Fibroblast of villous mesenchyme (primary cell): ENCODE data around the gene CDKN2B. TPM values are rescaled to one million over a fixed set of nuclear protein-coding genes. Genes with fewer than 3 reads are reported as not detected.

ENCODE experiments used
- DNase-seq: peaks from one replicate; pipeline ENCODE4 v3.0.0-alpha.2; 2010; ENCODE audit warnings: low read depth
- H3K4me3 ChIP-seq: 2 replicates; pipeline ENCODE4 v1.5.1; 2011; ENCODE audit warnings: low read depth, mild to moderate bottlenecking, low read length
- total RNA-seq: library from RNA; depleted of rRNA; stranded (reverse); fragments of >200 nt; gene quantifications from 2 replicates; pipeline ENCODE4 v1.2.3, GENCODE V29; 2012
- TF ChIP-seq, protein P1 (sequence below): IDR thresholded peaks from 2 replicates; pipeline ENCODE4 v1.5.1; 2012; ENCODE audit warnings: low read depth, mild to moderate bottlenecking, low read length; ENCODE audit not compliant: insufficient read depth

The CDKN2B gene
- total RNA-seq, 1 donor = 43.2 TPM

DNA sequence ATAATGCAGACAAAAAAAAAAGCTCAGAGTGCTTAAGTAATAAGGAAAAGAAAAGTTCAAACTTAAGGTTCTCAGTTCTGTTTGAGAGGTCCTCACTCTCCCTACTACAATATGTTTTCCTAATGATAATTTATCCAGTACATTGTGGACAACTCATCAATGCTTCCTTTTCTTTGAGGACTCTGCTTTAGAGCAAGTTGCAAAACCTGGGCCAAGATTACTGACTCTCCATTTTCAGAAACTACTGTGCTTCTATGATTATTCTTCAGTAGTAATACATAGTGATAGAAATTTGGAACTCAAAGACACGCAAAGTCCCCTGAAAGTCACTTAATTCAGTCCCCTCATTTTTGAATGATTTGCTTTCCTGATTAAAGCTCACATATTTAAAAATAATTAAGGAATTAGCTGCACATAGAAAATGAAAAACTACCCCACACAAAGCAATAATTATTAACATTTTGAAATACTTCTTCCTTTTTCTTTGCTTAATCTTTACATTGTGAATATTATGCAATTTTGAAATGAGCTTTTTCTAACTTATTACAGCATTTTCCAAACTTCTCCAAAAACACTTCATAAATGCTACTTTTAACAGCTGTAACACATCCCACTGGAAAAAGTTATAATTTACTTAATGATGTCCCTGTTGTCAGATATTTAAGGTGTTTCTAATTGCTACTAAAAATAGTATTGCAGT is 26.1 kb downstream of the CDKN2B start:
- no peak for DNase-seq
- no peak overlapping the region for H3K4me3 ChIP-seq
- TF ChIP-seq, protein P1, sequence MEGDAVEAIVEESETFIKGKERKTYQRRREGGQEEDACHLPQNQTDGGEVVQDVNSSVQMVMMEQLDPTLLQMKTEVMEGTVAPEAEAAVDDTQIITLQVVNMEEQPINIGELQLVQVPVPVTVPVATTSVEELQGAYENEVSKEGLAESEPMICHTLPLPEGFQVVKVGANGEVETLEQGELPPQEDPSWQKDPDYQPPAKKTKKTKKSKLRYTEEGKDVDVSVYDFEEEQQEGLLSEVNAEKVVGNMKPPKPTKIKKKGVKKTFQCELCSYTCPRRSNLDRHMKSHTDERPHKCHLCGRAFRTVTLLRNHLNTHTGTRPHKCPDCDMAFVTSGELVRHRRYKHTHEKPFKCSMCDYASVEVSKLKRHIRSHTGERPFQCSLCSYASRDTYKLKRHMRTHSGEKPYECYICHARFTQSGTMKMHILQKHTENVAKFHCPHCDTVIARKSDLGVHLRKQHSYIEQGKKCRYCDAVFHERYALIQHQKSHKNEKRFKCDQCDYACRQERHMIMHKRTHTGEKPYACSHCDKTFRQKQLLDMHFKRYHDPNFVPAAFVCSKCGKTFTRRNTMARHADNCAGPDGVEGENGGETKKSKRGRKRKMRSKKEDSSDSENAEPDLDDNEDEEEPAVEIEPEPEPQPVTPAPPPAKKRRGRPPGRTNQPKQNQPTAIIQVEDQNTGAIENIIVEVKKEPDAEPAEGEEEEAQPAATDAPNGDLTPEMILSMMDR = no peak

DNA sequence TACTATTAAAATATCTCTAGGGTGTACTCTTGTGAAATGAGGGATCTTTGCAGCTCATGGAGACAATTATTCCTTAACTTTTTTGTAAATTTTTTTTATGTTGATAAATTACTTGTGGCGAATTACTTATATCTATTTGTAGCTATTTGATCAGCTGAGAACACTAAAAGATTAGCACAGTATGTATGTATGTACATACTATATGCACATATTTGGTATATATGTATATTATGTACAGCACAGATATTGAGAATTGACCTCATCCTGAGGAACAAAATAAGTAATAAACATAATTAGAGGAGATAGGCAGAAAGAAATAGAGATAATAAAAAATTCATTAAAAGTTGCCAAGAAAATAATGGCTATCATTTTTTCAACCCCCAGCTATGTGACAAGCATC is 26.7 kb downstream of the CDKN2B start:
- TF ChIP-seq, protein P1 = no peak
- H3K4me3 ChIP-seq = no peak overlapping the region
- DNase-seq = no peak

DNA sequence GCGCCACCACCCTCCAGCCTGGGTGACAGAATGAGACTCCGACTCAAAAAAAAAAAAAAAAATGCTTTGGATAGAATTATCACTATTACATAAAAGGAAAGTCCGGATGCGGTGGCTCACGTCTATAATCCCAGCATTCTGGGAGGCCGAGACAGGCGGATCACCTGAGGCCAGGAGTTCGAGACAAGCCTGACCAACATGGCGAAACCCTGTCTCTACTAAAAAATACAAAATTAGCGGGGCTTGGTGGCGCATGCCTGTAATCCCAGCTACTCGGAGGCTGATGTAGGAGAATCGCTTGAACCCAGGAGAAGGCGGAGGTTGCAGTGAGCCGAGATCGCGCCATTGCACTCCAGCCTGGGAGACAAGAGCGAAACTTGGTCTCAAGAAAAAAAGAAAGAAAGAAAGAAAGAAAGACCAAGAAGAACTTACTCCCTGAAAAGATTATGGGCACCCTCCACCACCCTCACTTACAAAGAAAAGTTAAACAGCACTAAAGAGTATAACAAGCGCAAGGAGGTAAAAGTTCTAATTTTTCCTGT is 32.7 kb downstream of the CDKN2B start:
- TF ChIP-seq, protein P1 = no peak
- H3K4me3 ChIP-seq = no peak overlapping the region
- no peak for DNase-seq

DNA sequence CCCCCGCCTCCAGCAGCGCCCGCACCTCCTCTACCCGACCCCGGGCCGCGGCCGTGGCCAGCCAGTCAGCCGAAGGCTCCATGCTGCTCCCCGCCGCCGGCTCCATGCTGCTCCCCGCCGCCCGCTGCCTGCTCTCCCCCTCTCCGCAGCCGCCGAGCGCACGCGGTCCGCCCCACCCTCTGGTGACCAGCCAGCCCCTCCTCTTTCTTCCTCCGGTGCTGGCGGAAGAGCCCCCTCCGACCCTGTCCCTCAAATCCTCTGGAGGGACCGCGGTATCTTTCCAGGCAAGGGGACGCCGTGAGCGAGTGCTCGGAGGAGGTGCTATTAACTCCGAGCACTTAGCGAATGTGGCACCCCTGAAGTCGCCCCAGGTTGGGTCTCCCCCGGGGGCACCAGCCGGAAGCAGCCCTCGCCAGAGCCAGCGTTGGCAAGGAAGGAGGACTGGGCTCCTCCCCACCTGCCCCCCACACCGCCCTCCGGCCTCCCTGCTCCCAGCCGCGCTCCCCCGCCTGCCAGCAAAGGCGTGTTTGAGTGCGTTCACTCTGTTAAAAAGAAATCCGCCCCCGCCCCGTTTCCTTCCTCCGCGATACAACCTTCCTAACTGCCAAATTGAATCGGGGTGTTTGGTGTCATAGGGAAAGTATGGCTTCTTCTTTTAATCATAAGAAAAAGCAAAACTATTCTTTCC is 34.2 kb downstream of the CDKN2B start:
- DNase-seq = peak; percentile 59
- TF ChIP-seq, protein P1 = no peak
- peak overlapping the region; percentile 70 for H3K4me3 ChIP-seq

DNA sequence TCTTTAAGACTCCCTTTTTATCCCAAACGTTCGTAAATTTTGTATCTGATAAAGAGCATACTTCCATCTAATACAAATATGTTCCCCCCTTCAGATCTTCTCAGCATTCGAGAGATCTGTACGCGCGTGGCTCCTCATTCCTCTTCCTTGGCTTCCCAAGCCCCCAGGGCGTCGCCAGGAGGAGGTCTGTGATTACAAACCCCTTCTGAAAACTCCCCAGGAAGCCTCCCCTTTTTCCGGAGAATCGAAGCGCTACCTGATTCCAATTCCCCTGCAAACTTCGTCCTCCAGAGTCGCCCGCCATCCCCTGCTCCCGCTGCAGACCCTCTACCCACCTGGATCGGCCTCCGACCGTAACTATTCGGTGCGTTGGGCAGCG is 34.8 kb downstream of the CDKN2B start:
- TF ChIP-seq, protein P1 = no peak
- H3K4me3 ChIP-seq = peak overlapping the region; percentile 70
- DNase-seq = no peak

DNA sequence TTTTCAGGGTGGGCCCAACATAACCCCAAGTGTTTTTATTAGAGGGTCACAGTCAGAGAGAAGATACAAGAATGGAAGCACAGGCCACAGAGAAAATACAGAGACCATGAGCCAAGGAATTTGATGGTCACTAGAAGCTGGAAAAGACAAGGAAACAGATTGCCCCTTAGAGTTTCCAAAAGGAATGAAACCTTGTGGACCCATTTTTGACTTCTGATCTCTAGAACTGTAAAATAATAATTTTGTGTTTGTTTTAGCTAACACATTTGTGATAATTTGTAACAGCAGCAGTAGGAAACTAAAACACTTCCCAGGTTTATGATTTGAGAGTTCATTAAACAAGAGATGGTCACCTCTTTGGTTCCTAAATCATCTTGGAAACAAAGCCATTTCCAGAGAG is 36.7 kb downstream of the CDKN2B start:
- no peak overlapping the region for H3K4me3 ChIP-seq
- no peak for DNase-seq
- TF ChIP-seq, protein P1 = no peak
